Measurements from ENCODE around the gene ACAP3. TPM values are rescaled to one million over a fixed set of nuclear protein-coding genes. Genes with fewer than 3 reads are reported as not detected.

Gene ACAP3
- total RNA-seq, 1 experiment from 2014 or later: 37.5 TPM

GRCh38 chr1:1285611-1286311, 22.0 kb downstream of the ACAP3 start:
- no peak for DNase-seq (ENCODE audit: low spot score)

- no peak for DNase-seq (ENCODE audit: low spot score)
These were observed 22.6 kb downstream of the ACAP3 start for GRCh38 chr1:1285102-1285571.

- DNase-seq (ENCODE audit: low spot score): no peak
These were observed 23.3 kb downstream of the ACAP3 start for GRCh38 chr1:1284221-1285101.

GRCh38 chr1:1283821-1284220, 23.9 kb downstream of the ACAP3 start:
- no peak for DNase-seq (ENCODE audit: low spot score)

GRCh38 chr1:1282998-1283397, 24.7 kb downstream of the ACAP3 start:
- DNase-seq (ENCODE audit: low spot score): peak; percentile 26

GRCh38 chr1:1281533-1282321, 26.0 kb downstream of the ACAP3 start:
- peak; percentile 64 for DNase-seq (ENCODE audit: low spot score)

GRCh38 chr1:1280782-1281481, 26.8 kb downstream of the ACAP3 start:
- no peak for DNase-seq (ENCODE audit: low spot score)

GRCh38 chr1:1279028-1279427, 28.7 kb downstream of the ACAP3 start:
- no peak for DNase-seq (ENCODE audit: low spot score)

- no peak for DNase-seq (ENCODE audit: low spot score)
These were observed 29.1 kb downstream of the ACAP3 start for GRCh38 chr1:1278620-1279019.

- DNase-seq (ENCODE audit: low spot score): no peak
These were observed 31.9 kb downstream of the ACAP3 start for GRCh38 chr1:1275836-1276235.

GRCh38 chr1:1274931-1275431, 32.7 kb downstream of the ACAP3 start:
- no peak for DNase-seq (ENCODE audit: low spot score)

GRCh38 chr1:1274299-1274930, 33.3 kb downstream of the ACAP3 start:
- DNase-seq (ENCODE audit: low spot score): no peak

GRCh38 chr1:1273512-1274298, 34.0 kb downstream of the ACAP3 start, which contains the start of gene UBE2J2:
Gene UBE2J2 (minus strand): TSS chr1:1273854. CDS start chr1:1267992, 5,862 bp downstream.
- DNase-seq (ENCODE audit: low spot score): peak; percentile 59

GRCh38 chr1:1273209-1273511, 34.6 kb downstream of the ACAP3 start:
- DNase-seq (ENCODE audit: low spot score): no peak

GRCh38 chr1:1272341-1273208, 35.2 kb downstream of the ACAP3 start:
- no peak for DNase-seq (ENCODE audit: low spot score)

- DNase-seq (ENCODE audit: low spot score): no peak
These were observed 36.9 kb downstream of the ACAP3 start for GRCh38 chr1:1270813-1271212.

- no peak for DNase-seq (ENCODE audit: low spot score)
These were observed 39.4 kb downstream of the ACAP3 start for GRCh38 chr1:1268284-1268682.

GRCh38 chr1:1267488-1268283, 40.0 kb downstream of the ACAP3 start:
- DNase-seq (ENCODE audit: low spot score): no peak

Measured in A172 (cell line).